Ovary (tissue), 3 donors: Measurements from ENCODE around the gene THSD4.

Experiments
- CTCF ChIP-seq, 3 donors: fragments of 450-650 bp in 2 of 3; fragments of 200-600 bp in 1 of 3; IDR thresholded peaks; one replicate each; pipeline versions ENCODE4 v1.5.1 to v1.8.0; 2016 to 2022; ENCODE audit warnings: antibody characterized with exemption in 3 of 3, mild to moderate bottlenecking in 1 of 3
- POLR2A ChIP-seq: fragments of 450-650 bp; IDR thresholded peaks from one replicate; pipeline ENCODE4 v1.6.1; 2017; ENCODE audit warnings: antibody characterized with exemption, mild to moderate bottlenecking, moderate library complexity
- donor health status: DM: no; HTN: no; CAD: no.

DNA sequence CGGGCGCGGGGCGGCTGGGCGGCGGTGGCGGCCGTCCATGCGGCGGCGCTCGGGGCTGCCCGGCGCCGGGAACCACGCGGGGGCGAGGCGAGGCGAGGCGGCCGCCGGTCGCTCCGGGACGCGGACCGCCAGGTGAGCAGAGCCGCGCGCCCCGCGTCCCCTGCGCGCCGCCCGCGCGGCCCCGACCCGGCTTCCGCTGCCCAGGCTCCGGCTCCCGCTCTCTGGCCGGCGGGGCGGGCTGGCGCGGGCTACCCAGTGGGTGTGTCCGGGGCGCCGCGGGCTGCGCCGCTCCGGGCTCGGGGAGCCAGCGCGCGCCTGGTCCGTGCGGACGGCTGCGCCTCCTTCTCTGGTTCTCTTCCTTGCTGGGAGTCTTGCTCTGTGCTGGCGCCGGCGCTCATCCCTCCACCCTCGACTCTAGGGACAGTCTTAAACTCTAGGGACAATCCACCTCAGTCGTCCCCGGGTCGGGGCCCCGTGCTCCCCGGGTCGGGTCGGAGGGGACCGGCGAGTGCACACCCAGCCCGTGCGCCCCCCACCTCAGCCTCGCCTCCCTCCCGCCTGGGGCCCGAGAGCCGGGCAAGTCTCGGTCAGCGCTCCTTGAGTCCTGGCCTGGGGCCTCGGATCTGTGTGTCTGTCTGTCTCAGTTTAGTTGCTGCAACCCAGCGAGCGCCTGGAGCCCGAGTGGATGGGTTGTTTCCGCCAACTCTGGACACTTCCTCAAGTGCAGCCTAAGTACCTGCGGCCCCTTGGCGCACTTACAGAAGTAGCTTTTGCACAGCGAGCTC, 488 bp downstream of the THSD4 start:
- no peak for TF ChIP-seq POLR2A
- TF ChIP-seq CTCF (IDR thresholded peaks at IDR 0.05), result no peak
